HepG2 (cell line): ENCODE data around the gene TULP4. TPM values are rescaled to one million over a fixed set of nuclear protein-coding genes. Genes with fewer than 3 reads are reported as not detected.
"Not testable (repeated sequence)": the region's sequence is repeated elsewhere in the genome, so short reads cannot be mapped to it uniquely, and the experiment has no call there.

ENCODE experiments used
- EP300 ChIP-seq, 3 experiments: sonication (generic) in 1 of 3; formaldehyde crosslinking in 1 of 3; IDR thresholded peaks; 2 replicates each; pipeline versions ENCODE4 v1.5.1 to v1.6.1; 2011 to 2020; ENCODE audit warnings: low read depth in 2 of 3, low read length in 2 of 3, borderline replicate concordance in 1 of 3, improper control_type of control experiment in 1 of 3, mild to moderate bottlenecking in 1 of 3, missing genetic modification reagents in 1 of 3, moderate library complexity in 1 of 3
- ESRRA ChIP-seq: sonication (generic); formaldehyde crosslinking; IDR thresholded peaks from 2 replicates; pipeline ENCODE4 v1.5.1; 2020; ENCODE audit warnings: mild to moderate bottlenecking, low read depth, missing genetic modification reagents
- HMG20B ChIP-seq: conservative IDR thresholded peaks from 2 replicates; pipeline ENCODE4 v1.6.1; 2016; ENCODE audit warnings: missing genetic modification reagents, missing compliant biosample characterization
- HNF4A ChIP-seq: sonication (generic); formaldehyde crosslinking; IDR thresholded peaks from 2 replicates; pipeline ENCODE4 v1.4.0; 2020; ENCODE audit warnings: missing genetic modification reagents
- MIER2 ChIP-seq: IDR thresholded peaks from 2 replicates; pipeline ENCODE4 v1.6.1; 2016; ENCODE audit warnings: missing biosample characterization, missing genetic modification reagents
- MIER3 ChIP-seq: IDR thresholded peaks from 2 replicates; pipeline ENCODE4 v1.6.1; 2016; ENCODE audit warnings: missing compliant biosample characterization, borderline replicate concordance
- NR2F1 ChIP-seq, 2 experiments: fragments of 450-650 bp in 1 of 2; formaldehyde crosslinking in 1 of 2; IDR thresholded peaks; 2 replicates each; pipeline versions ENCODE4 v1.5.0 to v1.6.1; 2016 to 2020; ENCODE audit warnings: mild to moderate bottlenecking in 1 of 2, missing compliant biosample characterization in 1 of 2, missing genetic modification reagents in 1 of 2, moderate library complexity in 1 of 2
- PHF21A ChIP-seq: sonication (generic); formaldehyde crosslinking; IDR thresholded peaks from 2 replicates; pipeline ENCODE4 v1.5.0; 2020; ENCODE audit warnings: mild to moderate bottlenecking, missing genetic modification reagents
- RARA ChIP-seq: IDR thresholded peaks from 2 replicates; pipeline ENCODE4 v1.6.1; 2016; ENCODE audit warnings: missing genetic modification reagents, missing compliant biosample characterization
- RORA ChIP-seq: sonication (generic); formaldehyde crosslinking; IDR thresholded peaks from 2 replicates; pipeline ENCODE4 v1.5.0; 2020; ENCODE audit warnings: mild to moderate bottlenecking, missing genetic modification reagents, moderate library complexity
- TBX2 ChIP-seq: sonication (generic); formaldehyde crosslinking; IDR thresholded peaks from 2 replicates; pipeline ENCODE4 v1.5.0; 2020; ENCODE audit warnings: missing genetic modification reagents, mild to moderate bottlenecking, borderline replicate concordance
- TBX3 ChIP-seq: fragments of 450-650 bp; IDR thresholded peaks from 2 replicates; pipeline ENCODE4 v1.6.1; 2017; ENCODE audit warnings: antibody characterized with exemption, mild to moderate bottlenecking, inconsistent platforms, borderline replicate concordance
- ZMYM2 ChIP-seq: sonication (generic); formaldehyde crosslinking; IDR thresholded peaks from 2 replicates; pipeline ENCODE4 v1.8.0; 2022; ENCODE audit warnings: mild to moderate bottlenecking, missing genetic modification reagents
- polyA plus RNA-seq, 8 experiments: library from polyadenylated mRNA; depleted of rRNA in 3 of 8; stranded (reverse) in 7 of 8; unstranded in 1 of 8; fragments of >200 nt; fragmentation: Illumina TruSeq in 4 of 8; extraction: Trizol in 4 of 8; gene quantifications; 2 replicates each; pipeline versions ENCODE4 v1.2.1 to v1.2.3, GENCODE V29; 2011 to 2016; ENCODE audit warnings: low read depth in 4 of 8, missing spikeins in 1 of 8, mixed read lengths in 1 of 8; ENCODE audit not compliant: insufficient read depth in 1 of 8
- total RNA-seq, 5 experiments: library from RNA; depleted of rRNA; stranded (reverse); fragments of >200 nt; fragmentation: Illumina TruSeq; extraction: Trizol; gene quantifications; 2 replicates each; pipeline ENCODE4 v1.2.3, GENCODE V29; 2016; ENCODE audit warnings: low read depth in 1 of 5
- TF ChIP-seq, protein P1 (sequence below): IDR thresholded peaks from 2 replicates; pipeline ENCODE4 v1.6.1; 2018; ENCODE audit warnings: missing genetic modification reagents
- TF ChIP-seq, protein P2 (sequence below): sonication (generic); formaldehyde crosslinking; IDR thresholded peaks from 2 replicates; pipeline ENCODE4 v1.5.0; 2020; ENCODE audit warnings: mild to moderate bottlenecking, missing genetic modification reagents, borderline replicate concordance
- TF ChIP-seq, protein P3 (sequence below): sonication (generic); formaldehyde crosslinking; IDR thresholded peaks from 2 replicates; pipeline ENCODE4 v1.5.1; 2020; ENCODE audit warnings: missing genetic modification reagents, mild to moderate bottlenecking, borderline replicate concordance
- TF ChIP-seq, protein P4 (sequence below): sonication (generic); formaldehyde crosslinking; IDR thresholded peaks from 2 replicates; pipeline ENCODE4 v1.4.0; 2020; ENCODE audit warnings: mild to moderate bottlenecking, missing genetic modification reagents
- TF ChIP-seq, protein P5 (sequence below): sonication (generic); formaldehyde crosslinking; IDR thresholded peaks from 2 replicates; pipeline ENCODE4 v1.4.0; 2020; ENCODE audit warnings: missing genetic modification reagents

TULP4 gene
- total and polyA plus RNA-seq, 2 of the 13 experiments (the other 11 are each of a cell fraction or from before 2014, with no cell fraction given): 21.1 to 122 TPM

DNA sequence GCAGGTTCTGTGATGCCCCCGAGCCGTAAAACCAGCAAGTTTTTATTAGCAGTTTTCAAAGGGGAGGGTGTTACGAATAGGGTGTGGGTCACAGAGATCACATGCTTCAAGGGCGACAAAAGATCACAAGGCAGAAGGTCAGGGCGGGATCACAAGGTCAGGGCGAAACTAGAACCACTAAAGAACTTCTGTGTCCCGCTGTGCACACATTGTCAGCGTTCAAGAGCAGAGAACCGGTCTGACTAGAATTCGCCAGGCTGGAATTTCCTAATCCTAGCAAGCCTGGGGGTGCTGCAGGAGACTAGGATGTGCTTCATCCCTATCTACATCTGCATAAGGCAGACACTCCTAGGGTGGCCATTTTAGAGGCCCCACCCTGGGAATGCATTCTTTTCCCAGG lies 26.9 kb downstream of the TULP4 start (continued):
- TF ChIP-seq MIER3 (CRISPR knock-in tag) (peak; percentile 75; the same call in 1 of the 2 replicates), PHF21A (CRISPR knock-in tag) (peak; percentile 81), TBX3 (peak; percentile 70; the same call in 1 of the 2 replicates), NR2F1 (CRISPR knock-in tag; IDR thresholded peaks at IDR 0.05) (peak; percentile 85 to 95; a peak in 3 of 4 replicates), RARA (CRISPR knock-in tag) (peak; percentile 96), HMG20B (0 out of 2 replicates have a peak, but pooled peaks have one; percentile 13), ESRRA (CRISPR knock-in tag) (peak; percentile 98), ZMYM2 (CRISPR knock-in tag) (peak; percentile 70; the same call in 1 of the 2 replicates), TBX2 (CRISPR knock-in tag) (peak; percentile 75), MIER2 (CRISPR knock-in tag) (peak; percentile 11; the same call in 1 of the 2 replicates), HNF4A (peak; percentile 87), RORA (CRISPR knock-in tag) (0 out of 2 replicates have a peak, but pooled peaks have one; percentile 32), EP300 (IDR thresholded peaks at IDR 0.05; ENCODE audit: low read depth in 2 of 2, low read length in 2 of 2) (peak in 1 of 2 experiments; percentile 72; a peak in 3 of 4 replicates)
- TF ChIP-seq, protein P1, sequence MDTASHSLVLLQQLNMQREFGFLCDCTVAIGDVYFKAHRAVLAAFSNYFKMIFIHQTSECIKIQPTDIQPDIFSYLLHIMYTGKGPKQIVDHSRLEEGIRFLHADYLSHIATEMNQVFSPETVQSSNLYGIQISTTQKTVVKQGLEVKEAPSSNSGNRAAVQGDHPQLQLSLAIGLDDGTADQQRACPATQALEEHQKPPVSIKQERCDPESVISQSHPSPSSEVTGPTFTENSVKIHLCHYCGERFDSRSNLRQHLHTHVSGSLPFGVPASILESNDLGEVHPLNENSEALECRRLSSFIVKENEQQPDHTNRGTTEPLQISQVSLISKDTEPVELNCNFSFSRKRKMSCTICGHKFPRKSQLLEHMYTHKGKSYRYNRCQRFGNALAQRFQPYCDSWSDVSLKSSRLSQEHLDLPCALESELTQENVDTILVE (CRISPR knock-in tag): 0 out of 2 replicates have a peak, but pooled peaks have one; percentile 29
- TF ChIP-seq, protein P2, sequence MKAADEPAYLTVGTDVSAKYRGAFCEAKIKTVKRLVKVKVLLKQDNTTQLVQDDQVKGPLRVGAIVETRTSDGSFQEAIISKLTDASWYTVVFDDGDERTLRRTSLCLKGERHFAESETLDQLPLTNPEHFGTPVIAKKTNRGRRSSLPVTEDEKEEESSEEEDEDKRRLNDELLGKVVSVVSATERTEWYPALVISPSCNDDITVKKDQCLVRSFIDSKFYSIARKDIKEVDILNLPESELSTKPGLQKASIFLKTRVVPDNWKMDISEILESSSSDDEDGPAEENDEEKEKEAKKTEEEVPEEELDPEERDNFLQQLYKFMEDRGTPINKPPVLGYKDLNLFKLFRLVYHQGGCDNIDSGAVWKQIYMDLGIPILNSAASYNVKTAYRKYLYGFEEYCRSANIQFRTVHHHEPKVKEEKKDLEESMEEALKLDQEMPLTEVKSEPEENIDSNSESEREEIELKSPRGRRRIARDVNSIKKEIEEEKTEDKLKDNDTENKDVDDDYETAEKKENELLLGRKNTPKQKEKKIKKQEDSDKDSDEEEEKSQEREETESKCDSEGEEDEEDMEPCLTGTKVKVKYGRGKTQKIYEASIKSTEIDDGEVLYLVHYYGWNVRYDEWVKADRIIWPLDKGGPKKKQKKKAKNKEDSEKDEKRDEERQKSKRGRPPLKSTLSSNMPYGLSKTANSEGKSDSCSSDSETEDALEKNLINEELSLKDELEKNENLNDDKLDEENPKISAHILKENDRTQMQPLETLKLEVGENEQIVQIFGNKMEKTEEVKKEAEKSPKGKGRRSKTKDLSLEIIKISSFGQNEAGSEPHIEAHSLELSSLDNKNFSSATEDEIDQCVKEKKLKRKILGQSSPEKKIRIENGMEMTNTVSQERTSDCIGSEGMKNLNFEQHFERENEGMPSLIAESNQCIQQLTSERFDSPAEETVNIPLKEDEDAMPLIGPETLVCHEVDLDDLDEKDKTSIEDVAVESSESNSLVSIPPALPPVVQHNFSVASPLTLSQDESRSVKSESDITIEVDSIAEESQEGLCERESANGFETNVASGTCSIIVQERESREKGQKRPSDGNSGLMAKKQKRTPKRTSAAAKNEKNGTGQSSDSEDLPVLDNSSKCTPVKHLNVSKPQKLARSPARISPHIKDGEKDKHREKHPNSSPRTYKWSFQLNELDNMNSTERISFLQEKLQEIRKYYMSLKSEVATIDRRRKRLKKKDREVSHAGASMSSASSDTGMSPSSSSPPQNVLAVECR (CRISPR knock-in tag): peak; percentile 64; the same call in 1 of the 2 replicates
- TF ChIP-seq, protein P3, sequence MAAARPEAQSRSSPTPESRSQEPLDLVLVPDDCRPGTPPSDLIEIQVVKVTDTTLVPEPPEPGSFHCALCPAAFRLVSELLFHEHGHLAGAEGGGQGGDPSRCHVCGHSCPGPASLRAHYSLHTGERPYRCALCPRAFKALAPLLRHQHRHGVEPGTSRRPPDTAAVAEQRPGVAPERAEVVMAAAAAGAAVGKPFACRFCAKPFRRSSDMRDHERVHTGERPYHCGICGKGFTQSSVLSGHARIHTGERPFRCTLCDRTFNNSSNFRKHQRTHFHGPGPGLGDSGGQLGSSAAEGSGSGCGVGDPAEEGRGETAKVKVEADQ (CRISPR knock-in tag): 0 out of 2 replicates have a peak, but pooled peaks have one; percentile 38
- TF ChIP-seq, protein P4, sequence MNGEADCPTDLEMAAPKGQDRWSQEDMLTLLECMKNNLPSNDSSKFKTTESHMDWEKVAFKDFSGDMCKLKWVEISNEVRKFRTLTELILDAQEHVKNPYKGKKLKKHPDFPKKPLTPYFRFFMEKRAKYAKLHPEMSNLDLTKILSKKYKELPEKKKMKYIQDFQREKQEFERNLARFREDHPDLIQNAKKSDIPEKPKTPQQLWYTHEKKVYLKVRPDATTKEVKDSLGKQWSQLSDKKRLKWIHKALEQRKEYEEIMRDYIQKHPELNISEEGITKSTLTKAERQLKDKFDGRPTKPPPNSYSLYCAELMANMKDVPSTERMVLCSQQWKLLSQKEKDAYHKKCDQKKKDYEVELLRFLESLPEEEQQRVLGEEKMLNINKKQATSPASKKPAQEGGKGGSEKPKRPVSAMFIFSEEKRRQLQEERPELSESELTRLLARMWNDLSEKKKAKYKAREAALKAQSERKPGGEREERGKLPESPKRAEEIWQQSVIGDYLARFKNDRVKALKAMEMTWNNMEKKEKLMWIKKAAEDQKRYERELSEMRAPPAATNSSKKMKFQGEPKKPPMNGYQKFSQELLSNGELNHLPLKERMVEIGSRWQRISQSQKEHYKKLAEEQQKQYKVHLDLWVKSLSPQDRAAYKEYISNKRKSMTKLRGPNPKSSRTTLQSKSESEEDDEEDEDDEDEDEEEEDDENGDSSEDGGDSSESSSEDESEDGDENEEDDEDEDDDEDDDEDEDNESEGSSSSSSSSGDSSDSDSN (CRISPR knock-in tag): 0 out of 2 replicates have a peak, but pooled peaks have one; percentile 20
- TF ChIP-seq, protein P5, sequence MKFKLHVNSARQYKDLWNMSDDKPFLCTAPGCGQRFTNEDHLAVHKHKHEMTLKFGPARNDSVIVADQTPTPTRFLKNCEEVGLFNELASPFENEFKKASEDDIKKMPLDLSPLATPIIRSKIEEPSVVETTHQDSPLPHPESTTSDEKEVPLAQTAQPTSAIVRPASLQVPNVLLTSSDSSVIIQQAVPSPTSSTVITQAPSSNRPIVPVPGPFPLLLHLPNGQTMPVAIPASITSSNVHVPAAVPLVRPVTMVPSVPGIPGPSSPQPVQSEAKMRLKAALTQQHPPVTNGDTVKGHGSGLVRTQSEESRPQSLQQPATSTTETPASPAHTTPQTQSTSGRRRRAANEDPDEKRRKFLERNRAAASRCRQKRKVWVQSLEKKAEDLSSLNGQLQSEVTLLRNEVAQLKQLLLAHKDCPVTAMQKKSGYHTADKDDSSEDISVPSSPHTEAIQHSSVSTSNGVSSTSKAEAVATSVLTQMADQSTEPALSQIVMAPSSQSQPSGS: 0 out of 2 replicates have a peak, but pooled peaks have one; percentile 44
- TF ChIP-seq EP300 (CRISPR knock-in tag; IDR thresholded peaks at IDR 0.05; ENCODE audit: borderline replicate concordance): not testable (repeated sequence)
